ENCODE results near the gene CALML5. TPM values are rescaled to one million over a fixed set of nuclear protein-coding genes. Genes with fewer than 3 reads are reported as not detected.
A peak's percentile ranks its signal among the peaks of the same experiment; 100 is the strongest.

CALML5 gene
- total and polyA plus RNA-seq, 4 donors = not detected

DNA sequence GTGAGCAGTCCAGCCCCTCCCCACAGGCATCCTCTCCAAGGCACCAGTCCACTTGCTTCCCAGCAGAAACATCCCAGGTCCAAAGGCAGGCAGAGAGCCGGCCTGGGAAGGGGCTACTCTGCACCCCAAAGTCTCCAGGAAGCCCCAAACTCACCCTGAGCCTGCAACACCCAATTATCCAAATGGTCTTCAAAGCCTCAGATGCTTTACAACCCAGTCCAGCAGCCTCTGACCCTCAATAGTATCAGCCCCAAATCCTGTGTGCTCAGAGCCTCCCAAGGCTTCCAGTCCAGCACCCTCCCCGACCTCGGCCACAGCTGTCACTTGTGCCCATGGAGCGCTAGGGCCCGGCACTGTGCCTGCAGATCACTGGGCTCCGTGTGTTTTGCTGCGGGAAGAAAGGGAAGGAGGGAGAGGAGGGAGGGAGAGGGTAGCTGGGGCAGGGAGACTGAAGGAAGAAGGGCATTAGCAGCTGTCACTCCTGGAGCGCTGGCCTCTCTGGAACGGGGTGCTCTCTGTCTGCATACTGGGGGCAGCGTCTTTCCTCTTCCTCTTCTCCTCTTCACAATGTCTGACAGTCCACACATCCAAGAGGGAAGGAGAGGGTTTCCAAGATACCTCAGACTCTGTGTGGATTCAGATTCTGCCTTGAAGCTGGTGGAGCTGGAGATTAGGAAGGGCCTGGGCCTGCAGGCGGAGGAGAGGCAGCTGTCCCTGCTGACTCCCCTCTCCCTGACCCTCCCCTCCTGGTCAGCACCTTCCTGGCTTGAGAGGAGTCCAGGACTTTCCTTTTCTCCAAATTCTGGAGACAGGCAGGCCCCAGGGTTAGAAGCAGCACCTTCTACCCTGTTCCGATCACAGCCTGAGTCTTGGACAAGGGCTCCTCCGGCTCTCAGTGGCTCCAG lies 13.2 kb downstream of the CALML5 start:
- Histone ChIP-seq H3K27me3 (ENCODE audit: control insufficient read depth, insufficient read depth, low read length) (peaks cover 3% of the 10 kb centered on the region), H3K4me1 (ENCODE audit: control insufficient read depth, insufficient read depth, low read length) (no peaks in the 10 kb centered on the region), H3K4me3 (ENCODE audit: low read depth, low read length) (no peak overlapping the region), H3K9me3 (ENCODE audit: control insufficient read depth, insufficient read depth, low read length) (no peaks in the 10 kb centered on the region), H3K36me3 (ENCODE audit: control insufficient read depth, insufficient read depth, low read length) (no peaks in the 10 kb centered on the region), H3K27ac (ENCODE audit: low read depth, low read length) (peak overlapping the region; percentile 21)
- WGBS (ENCODE audit: insufficient coverage) = 63% methylated on average over 8 of the region's 13 CpGs
- DNase-seq (ENCODE audit: low read depth in 4 of 6, low spot score in 6 of 6) = no peak

GRCh38 chr10:5485290-5485689 lies 14.1 kb downstream of the CALML5 start:
- Histone ChIP-seq H3K4me1 (ENCODE audit: control insufficient read depth, insufficient read depth, low read length) (no peaks in the 10 kb centered on the region), H3K4me3 (ENCODE audit: low read depth, low read length) (no peak overlapping the region), H3K36me3 (ENCODE audit: control insufficient read depth, insufficient read depth, low read length) (no peaks in the 10 kb centered on the region), H3K27ac (ENCODE audit: low read depth, low read length) (no peak overlapping the region), H3K9me3 (ENCODE audit: control insufficient read depth, insufficient read depth, low read length) (no peaks in the 10 kb centered on the region), H3K27me3 (ENCODE audit: control insufficient read depth, insufficient read depth, low read length) (peaks cover 3% of the 10 kb centered on the region)
- WGBS (ENCODE audit: insufficient coverage) = 91% methylated on average over 13 of the region's 14 CpGs
- no peak for DNase-seq (ENCODE audit: low read depth in 4 of 6, low spot score in 6 of 6)

GRCh38 chr10:5484205-5484604 lies 15.2 kb downstream of the CALML5 start:
- WGBS (ENCODE audit: insufficient coverage) = 60% methylated on average over 1 of the region's 3 CpGs
- Histone ChIP-seq H3K9me3 (ENCODE audit: control insufficient read depth, insufficient read depth, low read length) (no peaks in the 10 kb centered on the region), H3K4me1 (ENCODE audit: control insufficient read depth, insufficient read depth, low read length) (no peaks in the 10 kb centered on the region), H3K27me3 (ENCODE audit: control insufficient read depth, insufficient read depth, low read length) (peaks cover 3% of the 10 kb centered on the region), H3K4me3 (ENCODE audit: low read depth, low read length) (no peak overlapping the region), H3K27ac (ENCODE audit: low read depth, low read length) (no peak overlapping the region), H3K36me3 (ENCODE audit: control insufficient read depth, insufficient read depth, low read length) (no peaks in the 10 kb centered on the region)
- no peak for DNase-seq (ENCODE audit: low read depth in 4 of 6, low spot score in 6 of 6)

DNA sequence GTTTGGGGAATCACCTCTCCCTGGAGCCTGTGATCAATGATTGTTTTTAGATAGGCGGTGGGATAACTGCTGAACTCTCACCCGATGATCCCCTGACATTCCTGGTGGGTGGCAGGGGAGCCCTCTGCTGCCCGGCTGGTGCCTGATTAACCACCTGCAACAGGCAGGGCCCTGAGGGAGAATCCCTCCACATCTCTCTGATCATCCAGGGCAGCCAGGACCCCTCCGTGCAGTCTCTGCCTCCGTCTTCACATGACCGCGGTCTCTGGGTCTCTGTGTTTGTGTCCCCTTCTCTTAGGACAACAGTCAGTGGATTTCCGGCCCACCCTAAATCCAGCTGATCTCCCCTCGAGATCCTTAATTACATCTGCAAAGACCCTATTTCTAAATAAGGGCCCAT lies 17.4 kb downstream of the CALML5 start:
- no peaks in the 10 kb centered on the region for H3K36me3 ChIP-seq (ENCODE audit: control insufficient read depth, insufficient read depth, low read length)
- no peak for DNase-seq (ENCODE audit: low read depth in 4 of 6, low spot score in 6 of 6)
- H3K27ac ChIP-seq (ENCODE audit: low read depth, low read length) = no peak overlapping the region
- no peak overlapping the region for H3K4me3 ChIP-seq (ENCODE audit: low read depth, low read length)
- 89% methylated on average over 8 of the region's 9 CpGs for WGBS (ENCODE audit: insufficient coverage)
- no peaks in the 10 kb centered on the region for H3K4me1 ChIP-seq (ENCODE audit: control insufficient read depth, insufficient read depth, low read length)
- H3K9me3 ChIP-seq (ENCODE audit: control insufficient read depth, insufficient read depth, low read length) = no peaks in the 10 kb centered on the region
- peaks cover 3% of the 10 kb centered on the region for H3K27me3 ChIP-seq (ENCODE audit: control insufficient read depth, insufficient read depth, low read length)

DNA sequence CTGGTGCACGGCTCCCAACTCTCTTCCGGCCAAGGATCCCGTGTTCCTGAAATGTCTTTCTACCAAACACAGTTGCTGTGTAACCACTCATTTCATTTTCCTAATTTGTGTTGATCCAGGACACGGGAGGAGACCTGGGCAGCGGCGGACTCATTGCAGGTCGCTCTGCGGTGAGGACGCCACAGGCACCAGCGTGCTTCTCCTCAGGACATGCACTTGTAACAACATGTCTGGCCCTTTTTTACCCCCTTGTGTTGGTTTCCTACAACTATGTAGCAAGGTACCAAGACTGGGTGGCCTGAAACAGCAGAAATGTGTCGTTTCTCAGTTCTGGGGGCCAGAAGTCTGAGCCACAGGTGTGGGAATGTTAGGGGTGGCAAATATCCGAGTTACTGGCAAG lies 18.2 kb downstream of the CALML5 start:
- Histone ChIP-seq H3K4me3 (ENCODE audit: low read depth, low read length) (no peak overlapping the region), H3K4me1 (ENCODE audit: control insufficient read depth, insufficient read depth, low read length) (no peaks in the 10 kb centered on the region), H3K27ac (ENCODE audit: low read depth, low read length) (peak overlapping the region; percentile 44), H3K27me3 (ENCODE audit: control insufficient read depth, insufficient read depth, low read length) (peaks cover 2% of the 10 kb centered on the region), H3K9me3 (ENCODE audit: control insufficient read depth, insufficient read depth, low read length) (no peaks in the 10 kb centered on the region), H3K36me3 (ENCODE audit: control insufficient read depth, insufficient read depth, low read length) (no peaks in the 10 kb centered on the region)
- no peak for DNase-seq (ENCODE audit: low read depth in 4 of 6, low spot score in 6 of 6)
- WGBS (ENCODE audit: insufficient coverage) = 85% methylated on average over 10 of the region's 12 CpGs

DNA sequence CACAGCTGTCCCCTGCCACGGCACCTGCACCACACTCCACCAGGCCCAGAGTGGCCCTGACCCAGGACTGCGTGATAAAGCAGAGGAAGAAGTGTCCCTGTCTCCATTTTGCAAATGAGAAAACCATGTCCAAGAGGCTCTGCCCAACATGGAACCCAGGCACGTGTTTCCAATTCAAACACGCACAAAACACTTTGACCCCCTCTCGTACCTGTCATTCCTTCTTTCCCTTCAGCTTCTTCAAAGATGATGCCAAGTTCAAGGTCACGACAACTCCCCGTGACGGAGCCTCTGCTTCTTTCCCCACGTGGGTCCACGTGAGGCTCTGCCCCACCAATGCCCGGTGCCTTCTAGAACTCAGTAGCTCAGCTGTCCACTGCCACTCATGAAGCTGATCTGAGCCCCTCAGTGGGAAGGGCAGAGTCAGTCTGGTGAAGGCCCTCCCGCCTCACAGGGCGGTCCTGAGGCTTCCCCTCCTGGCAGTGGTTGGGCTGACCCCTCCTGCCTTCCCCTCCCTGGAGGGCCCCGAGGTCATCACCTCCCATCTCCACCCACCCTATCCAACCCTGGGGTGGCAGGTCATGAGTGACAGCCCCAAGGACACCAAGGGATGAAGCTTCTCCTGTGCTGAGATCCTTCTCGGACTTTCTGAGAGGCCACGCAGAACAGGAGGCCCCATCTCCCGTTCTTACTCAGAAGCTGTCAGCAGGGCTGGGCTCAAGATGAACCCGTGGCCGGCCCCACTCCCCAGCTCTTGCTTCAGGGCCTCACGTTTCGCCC lies 19.0 kb downstream of the CALML5 start:
- WGBS (ENCODE audit: insufficient coverage) = 86% methylated on average over 21 of the region's 21 CpGs
- no peak for DNase-seq (ENCODE audit: low read depth in 4 of 6, low spot score in 6 of 6)
- no peaks in the 10 kb centered on the region for H3K4me1 ChIP-seq (ENCODE audit: control insufficient read depth, insufficient read depth, low read length)

DNA sequence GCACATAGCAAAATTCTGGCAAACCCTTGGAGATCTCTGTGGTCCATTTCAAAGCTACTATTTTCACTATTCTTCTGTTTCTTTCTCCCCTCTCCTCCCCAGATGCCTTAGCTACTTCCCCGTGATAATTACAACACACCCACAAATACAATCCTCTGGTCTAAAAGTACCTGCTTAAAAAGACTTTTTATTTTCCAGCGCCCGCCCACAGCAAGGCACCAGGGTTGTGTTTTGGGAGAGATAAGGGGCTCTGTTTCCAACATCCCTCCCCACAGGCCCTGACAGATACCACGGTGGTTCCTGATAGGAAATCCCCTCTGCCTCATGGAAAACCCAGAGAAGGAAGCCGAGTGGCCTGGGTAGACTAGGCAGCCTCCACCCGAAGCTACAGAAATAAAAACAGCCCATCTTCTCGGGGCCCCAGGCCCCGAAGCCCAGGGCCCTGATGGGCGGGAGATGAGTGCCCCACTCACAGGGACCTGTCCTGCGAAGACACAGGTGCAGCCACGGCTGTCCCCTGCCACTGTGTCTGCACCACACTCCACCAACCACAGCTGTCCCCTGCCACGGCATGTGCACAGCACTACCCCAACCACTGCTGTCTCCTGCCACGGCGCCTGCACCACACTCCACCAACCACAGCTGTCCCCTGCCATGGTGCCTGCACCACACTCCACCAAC lies 19.7 kb downstream of the CALML5 start:
- WGBS (ENCODE audit: insufficient coverage) = 84% methylated on average over 11 of the region's 14 CpGs
- no peak for DNase-seq (ENCODE audit: low read depth in 4 of 6, low spot score in 6 of 6)
- no peaks in the 10 kb centered on the region for H3K4me1 ChIP-seq (ENCODE audit: control insufficient read depth, insufficient read depth, low read length)
- H3K27ac ChIP-seq (ENCODE audit: low read depth, low read length) = no peak overlapping the region
- no peaks in the 10 kb centered on the region for H3K9me3 ChIP-seq (ENCODE audit: control insufficient read depth, insufficient read depth, low read length)
- no peak overlapping the region for H3K4me3 ChIP-seq (ENCODE audit: low read depth, low read length)
- H3K27me3 ChIP-seq (ENCODE audit: control insufficient read depth, insufficient read depth, low read length) = no peaks in the 10 kb centered on the region
- no peaks in the 10 kb centered on the region for H3K36me3 ChIP-seq (ENCODE audit: control insufficient read depth, insufficient read depth, low read length)

More for the DNA sequence above, 19.0 kb downstream of the CALML5 start:
- Histone ChIP-seq H3K4me3 (ENCODE audit: low read depth, low read length) (no peak overlapping the region), H3K27ac (ENCODE audit: low read depth, low read length) (peak overlapping the region; percentile 44), H3K9me3 (ENCODE audit: control insufficient read depth, insufficient read depth, low read length) (no peaks in the 10 kb centered on the region), H3K27me3 (ENCODE audit: control insufficient read depth, insufficient read depth, low read length) (no peaks in the 10 kb centered on the region), H3K36me3 (ENCODE audit: control insufficient read depth, insufficient read depth, low read length) (no peaks in the 10 kb centered on the region)

- no peak for DNase-seq (ENCODE audit: low read depth in 4 of 6, low spot score in 6 of 6)
- Histone ChIP-seq H3K36me3 (ENCODE audit: control insufficient read depth, insufficient read depth, low read length) (no peaks in the 10 kb centered on the region), H3K9me3 (ENCODE audit: control insufficient read depth, insufficient read depth, low read length) (no peaks in the 10 kb centered on the region), H3K27ac (ENCODE audit: low read depth, low read length) (no peak overlapping the region), H3K4me1 (ENCODE audit: control insufficient read depth, insufficient read depth, low read length) (no peaks in the 10 kb centered on the region), H3K27me3 (ENCODE audit: control insufficient read depth, insufficient read depth, low read length) (no peaks in the 10 kb centered on the region), H3K4me3 (ENCODE audit: low read depth, low read length) (no peak overlapping the region)
- WGBS (ENCODE audit: insufficient coverage) = 89% methylated on average over 13 of the region's 18 CpGs
Measured at GRCh38 chr10:5478694-5479305, 20.6 kb downstream of the CALML5 start.

DNA sequence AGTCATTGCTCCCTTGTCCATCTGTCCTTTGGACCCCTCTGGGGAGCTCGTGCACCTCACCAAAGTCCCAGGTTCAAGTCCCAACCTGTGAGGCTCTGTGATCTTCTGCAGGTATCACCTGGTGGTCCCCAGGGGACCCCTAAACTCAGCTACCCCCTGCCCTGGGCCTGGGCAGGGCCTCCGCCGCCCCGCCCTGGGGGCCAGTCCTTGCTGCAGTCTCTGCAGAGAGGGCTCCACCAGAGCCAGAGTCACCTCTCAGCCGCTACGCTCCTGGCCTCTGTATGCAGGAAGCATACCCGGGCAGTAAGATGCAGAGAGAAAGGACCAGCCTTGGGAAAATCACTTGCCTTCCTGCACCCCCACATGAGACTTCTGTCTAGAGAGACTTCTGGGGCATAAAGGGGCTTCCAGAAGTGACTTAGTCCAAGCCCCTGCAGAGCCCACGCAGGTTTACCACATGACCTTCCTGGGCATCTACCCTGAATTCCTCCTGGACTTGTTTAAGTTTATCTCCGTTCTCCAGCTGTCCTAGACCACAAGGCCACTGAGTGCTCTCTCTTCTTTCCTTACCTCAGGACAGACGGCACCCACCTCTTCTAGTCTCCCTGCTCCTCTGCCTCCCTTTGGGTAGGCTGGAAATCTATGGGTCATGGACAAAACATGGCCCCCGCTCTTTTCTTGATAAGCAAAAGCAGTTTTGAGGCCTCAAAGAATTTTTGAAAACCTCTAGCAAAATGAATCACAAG lies 21.2 kb downstream of the CALML5 start:
- DNase-seq (ENCODE audit: low read depth in 4 of 6, low spot score in 6 of 6) = no peak
- Histone ChIP-seq H3K36me3 (ENCODE audit: control insufficient read depth, insufficient read depth, low read length) (no peaks in the 10 kb centered on the region), H3K27me3 (ENCODE audit: control insufficient read depth, insufficient read depth, low read length) (no peaks in the 10 kb centered on the region), H3K4me1 (ENCODE audit: control insufficient read depth, insufficient read depth, low read length) (no peaks in the 10 kb centered on the region), H3K4me3 (ENCODE audit: low read depth, low read length) (no peak overlapping the region), H3K9me3 (ENCODE audit: control insufficient read depth, insufficient read depth, low read length) (no peaks in the 10 kb centered on the region), H3K27ac (ENCODE audit: low read depth, low read length) (no peak overlapping the region)
- WGBS (ENCODE audit: insufficient coverage) = 89% methylated on average over 9 of the region's 11 CpGs

Measured in spinal cord (tissue), 10 donors.